GM18858 (cell line): ENCODE data around the gene RBCK1.
"Not testable (repeated sequence)": the region's sequence is repeated elsewhere in the genome, so short reads cannot be mapped to it uniquely, and the experiment has no call there.

ENCODE experiments used
- ATAC-seq: cut with Tn5 transposase; IDR thresholded peaks from one replicate; pipeline ENCODE4 v1.9.1; 2021; ENCODE audit not compliant: unreplicated experiment

RBCK1 gene

GRCh38 chr20:434661-435419, 26.7 kb downstream of the RBCK1 start:
- ATAC-seq, result no peak

- no peak for ATAC-seq
Measured at GRCh38 chr20:435558-435957, 27.5 kb downstream of the RBCK1 start.

- ATAC-seq, result no peak
Measured at GRCh38 chr20:436476-436875, 28.4 kb downstream of the RBCK1 start.

GRCh38 chr20:437787-438486, 29.8 kb downstream of the RBCK1 start:
- no peak for ATAC-seq

- no peak for ATAC-seq
Measured at GRCh38 chr20:438571-439469, 30.7 kb downstream of the RBCK1 start.

- ATAC-seq, result no peak
Measured at GRCh38 chr20:440148-440547, 32.0 kb downstream of the RBCK1 start.

GRCh38 chr20:440636-441035, 32.5 kb downstream of the RBCK1 start:
- ATAC-seq, result no peak

GRCh38 chr20:443223-443775, 35.2 kb downstream of the RBCK1 start:
- ATAC-seq, result no peak

GRCh38 chr20:444117-444516, 36.0 kb downstream of the RBCK1 start:
- ATAC-seq, result no peak

- no peak for ATAC-seq
Measured at GRCh38 chr20:444862-445426, 36.8 kb downstream of the RBCK1 start.

GRCh38 chr20:445514-446336, 37.6 kb downstream of the RBCK1 start:
- no peak for ATAC-seq

- ATAC-seq, result not testable (repeated sequence)
Measured at GRCh38 chr20:452021-452420, 43.9 kb downstream of the RBCK1 start.

- no peak for ATAC-seq
Measured at GRCh38 chr20:454951-455350, 46.9 kb downstream of the RBCK1 start.

GRCh38 chr20:458776-459175, 50.7 kb downstream of the RBCK1 start:
- no peak for ATAC-seq

GRCh38 chr20:460180-460579, 52.1 kb downstream of the RBCK1 start:
- no peak for ATAC-seq

- ATAC-seq, result no peak
Measured at GRCh38 chr20:460707-461106, 52.6 kb downstream of the RBCK1 start.

GRCh38 chr20:461254-462198, 53.4 kb downstream of the RBCK1 start:
- peak; percentile 20 for ATAC-seq

- peak; percentile 84 for ATAC-seq
Measured at GRCh38 chr20:462199-462991, 54.3 kb downstream of the RBCK1 start, which contains the start of gene TBC1D20. Gene TBC1D20, minus strand, starts transcription at chr20:462533. Its CDS starts 128 bp downstream, at chr20:462405.
